CD4-positive, alpha-beta T cell treated with Interleukin-4 for 1 hour (primary cell): ENCODE data around the gene KAT8.

Source experiments
- DNase-seq, 2 donors: peaks; one replicate each; pipeline ENCODE4 v3.0.0-alpha.2; 2020 to 2022

Gene KAT8

GRCh38 chr16:31108794-31109558 lies 8.5 kb upstream of the KAT8 start:
- DNase-seq: no peak

GRCh38 chr16:31109622-31110021 lies 7.8 kb upstream of the KAT8 start:
- DNase-seq: no peak

- no peak for DNase-seq
These were observed 7.1 kb upstream of the KAT8 start for GRCh38 chr16:31110106-31111034.

- no peak for DNase-seq
These were observed 5.5 kb upstream of the KAT8 start for GRCh38 chr16:31111881-31112466.

- DNase-seq: no peak
These were observed 4.8 kb upstream of the KAT8 start for GRCh38 chr16:31112711-31113110.

GRCh38 chr16:31113121-31114120 lies 4.0 kb upstream of the KAT8 start:
- peak in 1 of 2 donors; percentile 54 for DNase-seq

- no peak for DNase-seq
These were observed 3.0 kb upstream of the KAT8 start for GRCh38 chr16:31114468-31114867.

- DNase-seq: peak in 1 of 2 donors; percentile 50
These were observed 1.0 kb downstream of the KAT8 start for GRCh38 chr16:31118223-31119155.

GRCh38 chr16:31120129-31120528 lies 2.7 kb downstream of the KAT8 start:
- no peak for DNase-seq

- no peak for DNase-seq
These were observed 8.4 kb downstream of the KAT8 start for GRCh38 chr16:31125844-31126243.

GRCh38 chr16:31127182-31127581 lies 9.7 kb downstream of the KAT8 start:
- DNase-seq: no peak

- peak in 1 of 2 donors; percentile 81 for DNase-seq
These were observed 11.5 kb downstream of the KAT8 start for GRCh38 chr16:31128711-31129567.

GRCh38 chr16:31129568-31130335 lies 12.3 kb downstream of the KAT8 start:
- no peak for DNase-seq

- DNase-seq: peak in 1 of 2 donors; percentile 32
These were observed 12.9 kb downstream of the KAT8 start for GRCh38 chr16:31130336-31130891.

GRCh38 chr16:31130899-31131298 lies 13.4 kb downstream of the KAT8 start:
- DNase-seq: no peak

GRCh38 chr16:31131416-31131815 lies 14.0 kb downstream of the KAT8 start:
- DNase-seq: no peak

- no peak for DNase-seq
These were observed 14.4 kb downstream of the KAT8 start for GRCh38 chr16:31131841-31132271.

- DNase-seq: no peak
These were observed 15.0 kb downstream of the KAT8 start for GRCh38 chr16:31132303-31132979.
